B cell (primary cell): Measurements from ENCODE around the gene SHANK2. TPM values are rescaled to one million over a fixed set of nuclear protein-coding genes. Genes with fewer than 3 reads are reported as not detected.

Experiments
- ATAC-seq: fragments of 200-7000 bp; cut with Tn5 transposase; one replicate; pipeline ENCODE4 v1.10.0; 2021; ENCODE audit warnings: low read depth, mild to moderate bottlenecking, moderate number of reproducible peaks, moderate library complexity
- CTCF ChIA-PET: fragments of 350-600 bp; sonication (Branson Sonifier 250); formaldehyde crosslinking; loops from one replicate; lab custom pipeline; 2021; ENCODE audit warnings: antibody characterized with exemption, inconsistent platforms; lab: Charles Lee
- POLR2A ChIA-PET: fragments of 350-600 bp; sonication (Branson Sonifier 250); formaldehyde crosslinking; loops from one replicate; lab custom pipeline; 2021; ENCODE audit warnings: antibody characterized with exemption; lab: Charles Lee
- DNase-seq: peaks from one replicate; pipeline ENCODE4 v3.0.0; 2013
- H2AFZ ChIP-seq: 2 replicates; pipeline ENCODE4 v1.6.1; 2012; ENCODE audit warnings: mild to moderate bottlenecking, low read depth, low read length; ENCODE audit not compliant: insufficient read depth, poor library complexity, severe bottlenecking
- H3K27ac ChIP-seq, 2 donors: 1 replicate in 1 of 2; 2 replicates in 1 of 2; pipeline ENCODE4 v1.5.1; 2012 to 2013; ENCODE audit warnings: low read length in 2 of 2, mild to moderate bottlenecking in 2 of 2, moderate library complexity in 1 of 2
- H3K27me3 ChIP-seq, 4 experiments: fragments of 200-600 bp in 1 of 4; sonication (generic) in 1 of 4; replicated peaks in 1 of 4; 1 replicate in 2 of 4; 2 replicates in 2 of 4; pipeline versions ENCODE4 v1.6.1 to v1.7.0; 2013 to 2016; ENCODE audit warnings: low read length in 3 of 4, mild to moderate bottlenecking in 2 of 4, mixed read lengths in 1 of 4, moderate library complexity in 1 of 4; ENCODE audit not compliant: insufficient read depth in 4 of 4, control insufficient read depth in 3 of 4; ENCODE audit errors: control extremely low read depth in 1 of 4
- H3K36me3 ChIP-seq, 2 experiments: replicated peaks in 1 of 2; 1 replicate in 1 of 2; 2 replicates in 1 of 2; pipeline versions ENCODE4 v1.6.1 to v1.7.1; 2013; ENCODE audit warnings: low read length in 1 of 2; ENCODE audit not compliant: insufficient read depth in 2 of 2, control insufficient read depth in 1 of 2; ENCODE audit errors: control extremely low read depth in 1 of 2, extremely low read depth in 1 of 2
- H3K4me1 ChIP-seq, 2 donors: fragments of 200-600 bp in 1 of 2; sonication (generic) in 1 of 2; 1 replicate in 1 of 2; 2 replicates in 1 of 2; pipeline versions ENCODE4 v1.5.1 to v1.6.1; 2013 to 2017; ENCODE audit warnings: low read length in 2 of 2; ENCODE audit not compliant: control insufficient read depth in 2 of 2, insufficient read depth in 2 of 2
- H3K4me2 ChIP-seq: replicated peaks from 2 replicates; pipeline ENCODE3; 2012; ENCODE audit warnings: mild to moderate bottlenecking, low read depth, low read length; ENCODE audit not compliant: poor library complexity, severe bottlenecking
- H3K4me3 ChIP-seq, 5 experiments: fragments of 200-600 bp in 1 of 5; sonication (generic) in 1 of 5; 1 replicate in 3 of 5; 2 replicates in 2 of 5; pipeline versions ENCODE4 v1.5.1 to v1.7.0; 2011 to 2016; ENCODE audit warnings: low read length in 4 of 5, mild to moderate bottlenecking in 4 of 5, low read depth in 2 of 5, control low read depth in 1 of 5, moderate library complexity in 1 of 5; ENCODE audit not compliant: insufficient read depth in 1 of 5; ENCODE audit errors: control extremely low read depth in 1 of 5, extremely low read depth in 1 of 5
- H3K79me2 ChIP-seq: fragments of 200-600 bp; sonication (generic); one replicate; pipeline ENCODE4 v1.6.0; 2016; ENCODE audit warnings: low read length; ENCODE audit not compliant: control insufficient read depth, insufficient read depth
- H3K9ac ChIP-seq: fragments of 200-600 bp; sonication (generic); 2 replicates; pipeline ENCODE4 v1.6.1; 2017; ENCODE audit warnings: mild to moderate bottlenecking, low read length, moderate library complexity
- H3K9me3 ChIP-seq, 3 donors: one replicate each; pipeline versions ENCODE4 v1.6.1 to v1.7.1; 2013; ENCODE audit warnings: low read length in 2 of 3; ENCODE audit not compliant: control insufficient read depth in 2 of 3, insufficient read depth in 1 of 3; ENCODE audit errors: control extremely low read depth in 1 of 3
- H4K20me1 ChIP-seq: 2 replicates; pipeline ENCODE4 v1.6.0; 2012; ENCODE audit warnings: mild to moderate bottlenecking, low read length; ENCODE audit not compliant: insufficient read depth, control insufficient read depth, poor library complexity, severe bottlenecking
- H3K27ac Mint-ChIP-seq: one replicate; pipeline ENCODE4 v1.8.0; 2021; ENCODE audit warnings: mixed read lengths
- H3K27me3 Mint-ChIP-seq: one replicate; pipeline ENCODE4 v1.8.0; 2021; ENCODE audit warnings: mixed read lengths
- H3K4me1 Mint-ChIP-seq: one replicate; pipeline ENCODE4 v1.8.0; 2021; ENCODE audit warnings: mixed read lengths
- H3K4me3 Mint-ChIP-seq: one replicate; pipeline ENCODE4 v1.8.0; 2021; ENCODE audit warnings: mixed read lengths
- H3K9me3 Mint-ChIP-seq: one replicate; pipeline ENCODE4 v1.8.0; 2022; ENCODE audit warnings: mixed read lengths; ENCODE audit not compliant: insufficient read depth
- EZH2 ChIP-seq: IDR thresholded peaks from 2 replicates; pipeline ENCODE4 v1.6.1; 2012; ENCODE audit warnings: borderline replicate concordance, low read depth, mild to moderate bottlenecking, moderate library complexity, low read length; ENCODE audit not compliant: insufficient read depth, poor library complexity, severe bottlenecking
- WGBS: methylation state at CpG from one replicate; pipeline ENCODE4 v1.1.5; 2013; ENCODE audit warnings: missing lambda C conversion rate; ENCODE audit not compliant: insufficient coverage; 5-methylcytosine and 5-hydroxymethylcytosine counted together
- intact Hi-C: fragments of 100-400 bp; cut with micrococcal nuclease; formaldehyde crosslinking; loops from one replicate; pipeline ENCODE4 v1.10.0; 2022
- polyA plus RNA-seq: library from polyadenylated mRNA; depleted of rRNA; stranded (reverse); fragments of >200 nt; gene quantifications from 2 replicates; pipeline ENCODE4 v1.2.3, GENCODE V29; 2012
- total RNA-seq, 2 donors: library from RNA; stranded (reverse); fragments of 120-200 nt in 1 of 2; gene quantifications; 1 replicate in 1 of 2; 2 replicates in 1 of 2; pipeline versions ENCODE4 v1.2.3 to v1.2.4, GENCODE V29; 2013 to 2022
- TF ChIP-seq, protein P1 (sequence below): fragments of 200-600 bp; IDR thresholded peaks from one replicate; pipeline ENCODE4 v1.8.0; 2022; ENCODE audit warnings: antibody characterized with exemption, mild to moderate bottlenecking

The SHANK2 gene
- total and polyA plus RNA-seq, 2 donors (not counting 1 experiment from before 2014, with no cell fraction given) = 0.07 to 0.28 TPM

DNA sequence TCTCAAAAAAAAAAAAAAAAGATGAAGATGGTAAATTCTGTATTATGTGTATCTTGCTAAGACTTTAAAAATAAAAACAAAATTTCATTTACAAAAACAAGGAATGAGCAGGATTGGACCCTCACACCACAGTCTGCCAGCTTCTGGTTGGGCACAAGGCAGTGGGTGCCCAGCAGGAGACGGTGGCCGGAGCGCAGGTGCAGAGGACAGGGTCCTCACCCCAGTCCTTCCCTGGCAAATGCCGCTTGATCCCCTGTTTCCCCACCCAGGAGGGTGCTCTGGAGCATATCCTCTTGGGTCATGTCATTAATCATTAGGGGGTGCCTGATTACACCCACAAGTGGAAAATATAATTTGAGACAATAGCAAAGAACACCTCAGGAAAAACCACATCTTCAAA lies 31.2 kb downstream of the SHANK2 start:
- no peak for DNase-seq
- TF ChIP-seq EZH2 = no peak
- TF ChIP-seq, protein P1, sequence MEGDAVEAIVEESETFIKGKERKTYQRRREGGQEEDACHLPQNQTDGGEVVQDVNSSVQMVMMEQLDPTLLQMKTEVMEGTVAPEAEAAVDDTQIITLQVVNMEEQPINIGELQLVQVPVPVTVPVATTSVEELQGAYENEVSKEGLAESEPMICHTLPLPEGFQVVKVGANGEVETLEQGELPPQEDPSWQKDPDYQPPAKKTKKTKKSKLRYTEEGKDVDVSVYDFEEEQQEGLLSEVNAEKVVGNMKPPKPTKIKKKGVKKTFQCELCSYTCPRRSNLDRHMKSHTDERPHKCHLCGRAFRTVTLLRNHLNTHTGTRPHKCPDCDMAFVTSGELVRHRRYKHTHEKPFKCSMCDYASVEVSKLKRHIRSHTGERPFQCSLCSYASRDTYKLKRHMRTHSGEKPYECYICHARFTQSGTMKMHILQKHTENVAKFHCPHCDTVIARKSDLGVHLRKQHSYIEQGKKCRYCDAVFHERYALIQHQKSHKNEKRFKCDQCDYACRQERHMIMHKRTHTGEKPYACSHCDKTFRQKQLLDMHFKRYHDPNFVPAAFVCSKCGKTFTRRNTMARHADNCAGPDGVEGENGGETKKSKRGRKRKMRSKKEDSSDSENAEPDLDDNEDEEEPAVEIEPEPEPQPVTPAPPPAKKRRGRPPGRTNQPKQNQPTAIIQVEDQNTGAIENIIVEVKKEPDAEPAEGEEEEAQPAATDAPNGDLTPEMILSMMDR = no peak
- no peaks in the 10 kb centered on the region for H3K79me2 ChIP-seq
- H3K4me1 Mint-ChIP-seq = no peaks in the 10 kb centered on the region
- no peak overlapping the region for H2AFZ ChIP-seq
- CTCF ChIA-PET = no interaction called here
- ATAC-seq = no peak
- no peak overlapping the region for H3K27ac Mint-ChIP-seq
- H3K4me3 Mint-ChIP-seq = no peak overlapping the region
- no peaks in the 10 kb centered on the region for H3K4me1 ChIP-seq
- peaks cover 0 to 24% (median 0%) of the 10 kb centered on the region in 3 donors for H3K9me3 ChIP-seq
- intact Hi-C loops = no loop called here
- H3K27ac ChIP-seq = no peak overlapping the region
- no peaks in the 10 kb centered on the region for H3K27me3 ChIP-seq
- H3K36me3 ChIP-seq = no peaks in the 10 kb centered on the region
- H3K4me3 ChIP-seq = no peak overlapping the region
- POLR2A ChIA-PET = no interaction called here
- H3K4me2 ChIP-seq = no peak overlapping the region
- no peaks in the 10 kb centered on the region for H4K20me1 ChIP-seq
- WGBS = 96% methylated on average over 3 of the region's 4 CpGs
- H3K27me3 Mint-ChIP-seq = peaks cover 13% of the 10 kb centered on the region
- no peak overlapping the region for H3K9ac ChIP-seq
- H3K9me3 Mint-ChIP-seq = peaks cover 8% of the 10 kb centered on the region

DNA sequence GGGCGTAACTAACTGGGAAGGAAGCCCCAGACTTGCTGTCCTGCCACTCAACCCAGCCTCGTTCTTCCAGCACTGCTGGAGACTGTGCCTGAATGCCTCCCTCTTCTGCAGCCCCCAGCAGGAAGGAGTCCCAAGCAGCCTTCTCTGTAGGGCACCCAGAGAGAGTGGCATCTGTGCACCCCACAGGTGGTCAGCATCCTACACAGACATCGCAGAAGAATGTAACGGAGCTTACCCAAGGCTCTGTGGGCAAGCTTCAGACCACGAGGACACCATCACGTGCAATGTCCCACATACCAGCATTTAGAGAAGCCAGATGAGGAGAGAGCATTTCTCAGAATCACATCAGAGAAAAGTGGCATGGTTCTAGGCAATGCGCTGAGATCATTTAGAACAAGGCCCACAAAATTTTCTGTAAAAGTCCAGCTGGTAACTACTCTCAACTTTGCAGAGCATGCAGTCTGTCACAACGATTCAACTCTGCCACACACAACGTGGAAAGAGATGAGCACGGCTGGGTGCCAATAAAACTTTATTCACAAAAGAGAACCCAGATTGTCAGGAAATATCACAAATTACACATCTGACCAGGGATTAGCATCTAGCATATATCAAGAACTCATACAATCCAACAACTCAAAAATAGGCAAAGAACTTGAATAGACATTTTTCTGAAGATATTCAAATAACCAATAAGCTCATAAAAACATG lies 33.4 kb downstream of the SHANK2 start:
- ATAC-seq = no peak
- Histone ChIP-seq H3K27me3 (peaks cover 0 to 3% (median 0%) of the 10 kb centered on the region in 4 experiments), H2AFZ (no peak overlapping the region), H3K9me3 (peaks cover 0 to 11% (median 0%) of the 10 kb centered on the region in 3 donors), H3K9ac (no peak overlapping the region), H4K20me1 (no peaks in the 10 kb centered on the region), H3K27ac (no peak overlapping the region), H3K79me2 (no peaks in the 10 kb centered on the region), H3K4me1 (no peaks in the 10 kb centered on the region), H3K36me3 (no peaks in the 10 kb centered on the region), H3K4me2 (no peak overlapping the region), H3K4me3 (no peak overlapping the region)
- H3K27me3 Mint-ChIP-seq = peaks cover 19% of the 10 kb centered on the region
- ChIA-PET CTCF (no interaction called here), POLR2A (no interaction called here)
- TF ChIP-seq EZH2 = no peak
- TF ChIP-seq, protein P1 = no peak
- WGBS = 81% methylated on average over 10 of the region's 10 CpGs
- no peaks in the 10 kb centered on the region for H3K9me3 Mint-ChIP-seq
- H3K4me3 Mint-ChIP-seq = no peak overlapping the region
- intact Hi-C loops = no loop called here
- no peak for DNase-seq
- H3K4me1 Mint-ChIP-seq = no peaks in the 10 kb centered on the region
- H3K27ac Mint-ChIP-seq = no peak overlapping the region
